Common myeloid progenitor, CD34-positive (primary cell): ENCODE data around the gene MAP4K4.
A peak's percentile ranks its signal among the peaks of the same experiment; 100 is the strongest.

Experiments used
- CTCF ChIA-PET: fragments of 350-600 bp; sonication (Branson Sonifier 250); formaldehyde crosslinking; loops from one replicate; lab custom pipeline; 2021; ENCODE audit warnings: antibody characterized with exemption; lab: Charles Lee
- POLR2A ChIA-PET: fragments of 350-600 bp; sonication (Branson Sonifier 250); formaldehyde crosslinking; loops from one replicate; lab custom pipeline; 2021; ENCODE audit warnings: antibody characterized with exemption; lab: Charles Lee
- DNase-seq, 3 donors: peaks; one replicate each; pipeline versions ENCODE4 v3.0.0 to v3.0.0-alpha.2; 2013
- H3K27ac ChIP-seq, 2 experiments: 1 replicate in 1 of 2; 2 replicates in 1 of 2; pipeline ENCODE4 v1.7.0; 2013; ENCODE audit warnings: inconsistent platforms in 2 of 2, low read length in 2 of 2, mild to moderate bottlenecking in 2 of 2, low read depth in 1 of 2, moderate library complexity in 1 of 2; ENCODE audit not compliant: severe bottlenecking in 2 of 2, insufficient read depth in 1 of 2, poor library complexity in 1 of 2
- H3K27me3 ChIP-seq, 5 experiments: replicated peaks in 2 of 5; 1 replicate in 3 of 5; 2 replicates in 2 of 5; pipeline versions ENCODE4 v1.6.1 to v1.7.0; 2013; ENCODE audit warnings: low read length in 4 of 5, mild to moderate bottlenecking in 2 of 5, moderate library complexity in 2 of 5, inconsistent platforms in 1 of 5; ENCODE audit not compliant: insufficient read depth in 5 of 5, control insufficient read depth in 4 of 5
- H3K36me3 ChIP-seq, 4 experiments: 1 replicate in 2 of 4; 2 replicates in 2 of 4; pipeline versions ENCODE4 v1.6.1 to v1.7.0; 2013; ENCODE audit warnings: low read length in 3 of 4, control low read depth in 1 of 4, mild to moderate bottlenecking in 1 of 4; ENCODE audit not compliant: control insufficient read depth in 4 of 4, insufficient read depth in 4 of 4
- H3K4me1 ChIP-seq, 4 experiments: 1 replicate in 3 of 4; 2 replicates in 1 of 4; pipeline versions ENCODE4 v1.6.1 to v1.7.1; 2013; ENCODE audit warnings: low read length in 3 of 4, mild to moderate bottlenecking in 3 of 4, control low read depth in 1 of 4, inconsistent platforms in 1 of 4, moderate library complexity in 1 of 4; ENCODE audit not compliant: control insufficient read depth in 4 of 4, insufficient read depth in 4 of 4; ENCODE audit errors: control extremely low read depth in 1 of 4
- H3K4me3 ChIP-seq, 7 experiments: 1 replicate in 4 of 7; 2 replicates in 3 of 7; pipeline versions ENCODE4 v1.5.1 to v1.7.0; 2013; ENCODE audit warnings: mild to moderate bottlenecking in 7 of 7, low read length in 6 of 7, moderate library complexity in 6 of 7, inconsistent platforms in 2 of 7, low read depth in 2 of 7, control low read depth in 1 of 7; ENCODE audit not compliant: insufficient read depth in 4 of 7, control insufficient read depth in 1 of 7; ENCODE audit errors: extremely low read depth in 1 of 7
- H3K9me3 ChIP-seq, 5 experiments: 1 replicate in 4 of 5; 2 replicates in 1 of 5; pipeline versions ENCODE4 v1.6.1 to v1.7.1; 2013; ENCODE audit warnings: low read length in 4 of 5, mild to moderate bottlenecking in 2 of 5, inconsistent platforms in 1 of 5, low read depth in 1 of 5, moderate library complexity in 1 of 5; ENCODE audit not compliant: control insufficient read depth in 4 of 5, insufficient read depth in 2 of 5; ENCODE audit errors: control extremely low read depth in 1 of 5
- WGBS: methylation state at CpG from one replicate; pipeline ENCODE4 v1.1.5; 2013; ENCODE audit not compliant: insufficient coverage; 5-methylcytosine and 5-hydroxymethylcytosine counted together

The MAP4K4 gene

GRCh38 chr2:101720732-101721131 lies 23.2 kb downstream of the MAP4K4 start:
- POLR2A ChIA-PET, result no interaction called here
- Histone ChIP-seq H3K36me3 (peaks cover 0 to 12% (median 0%) of the 10 kb centered on the region in 4 experiments), H3K27ac (no peak overlapping the region), H3K27me3 (no peaks in the 10 kb centered on the region), H3K9me3 (peaks cover 0 to 17% (median 0%) of the 10 kb centered on the region in 5 experiments), H3K4me3 (no peak overlapping the region), H3K4me1 (peaks cover 7 to 21% (median 14%) of the 10 kb centered on the region in 4 experiments)
- CTCF ChIA-PET, result interaction anchor here (0.6 to 2.3 kb wide), 2 partner anchors 15 to 419 kb away, joined by 3 to 5 read pairs; no protein-coding TSS in a partner anchor
- no peak for DNase-seq
- no CpG with 5 or more reads among the region's 1 CpG for WGBS

- ChIA-PET POLR2A (no interaction called here), CTCF (no interaction called here)
- WGBS, result 100% methylated on average over 3 of the region's 4 CpGs
- H3K27me3 ChIP-seq, result no peaks in the 10 kb centered on the region
- peaks cover 0 to 12% (median 0%) of the 10 kb centered on the region in 4 experiments for H3K36me3 ChIP-seq
- peaks cover 0 to 17% (median 0%) of the 10 kb centered on the region in 5 experiments for H3K9me3 ChIP-seq
- no peak overlapping the region for H3K27ac ChIP-seq
- DNase-seq, result no peak
- H3K4me1 ChIP-seq, result peaks cover 0 to 9% (median 7%) of the 10 kb centered on the region in 4 experiments
- no peak overlapping the region for H3K4me3 ChIP-seq
Measured at GRCh38 chr2:101722864-101723263, 25.4 kb downstream of the MAP4K4 start.

GRCh38 chr2:101723371-101724124 lies 26.0 kb downstream of the MAP4K4 start:
- WGBS, result 100% methylated on average over 4 of the region's 4 CpGs
- Histone ChIP-seq H3K9me3 (peaks cover 0 to 17% (median 0%) of the 10 kb centered on the region in 5 experiments), H3K4me3 (no peak overlapping the region), H3K27ac (no peak overlapping the region), H3K4me1 (peaks cover 0 to 8% (median 6%) of the 10 kb centered on the region in 4 experiments), H3K27me3 (no peaks in the 10 kb centered on the region), H3K36me3 (peaks cover 0 to 12% (median 0%) of the 10 kb centered on the region in 4 experiments)
- ChIA-PET CTCF (interaction anchor here (0.7 to 1.8 kb wide), 2 partner anchors 13 to 47 kb away, joined by 3 to 4 read pairs; no protein-coding TSS in a partner anchor), POLR2A (no interaction called here)
- no peak for DNase-seq

GRCh38 chr2:101724125-101724474 lies 26.6 kb downstream of the MAP4K4 start:
- DNase-seq, result no peak
- Histone ChIP-seq H3K4me3 (no peak overlapping the region), H3K36me3 (peaks cover 0 to 12% (median 0%) of the 10 kb centered on the region in 4 experiments), H3K27ac (no peak overlapping the region), H3K27me3 (no peaks in the 10 kb centered on the region), H3K4me1 (peaks cover 0 to 3% (median under 1%) of the 10 kb centered on the region in 4 experiments), H3K9me3 (peaks cover 0 to 17% (median 0%) of the 10 kb centered on the region in 5 experiments)
- ChIA-PET POLR2A (no interaction called here), CTCF (interaction anchor here (0.7 to 1.8 kb wide), 3 partner anchors 14 to 46 kb away, joined by 3 to 4 read pairs (median 3); no protein-coding TSS in a partner anchor)
- WGBS, result 100% methylated on average over 2 of the region's 3 CpGs

GRCh38 chr2:101725038-101725437 lies 27.5 kb downstream of the MAP4K4 start:
- ChIA-PET POLR2A (no interaction called here), CTCF (interaction anchor here (1.1 to 1.8 kb wide), 2 partner anchors 32 to 45 kb away, joined by 3 to 4 read pairs; no protein-coding TSS in a partner anchor)
- no peak for DNase-seq
- Histone ChIP-seq H3K36me3 (peaks cover 0 to 12% (median 0%) of the 10 kb centered on the region in 4 experiments), H3K4me3 (no peak overlapping the region), H3K27me3 (no peaks in the 10 kb centered on the region), H3K9me3 (peaks cover 0 to 16% (median 0%) of the 10 kb centered on the region in 5 experiments), H3K27ac (no peak overlapping the region), H3K4me1 (peaks cover 0 to 1% (median 0%) of the 10 kb centered on the region in 4 experiments)
- WGBS, result no CpG with 5 or more reads among the region's 3 CpGs

- DNase-seq, result peak in 2 of 3 donors; percentile 29 to 38
- Histone ChIP-seq H3K27ac (no peak overlapping the region), H3K4me1 (peaks cover 0 to 1% (median 0%) of the 10 kb centered on the region in 4 experiments), H3K27me3 (no peaks in the 10 kb centered on the region), H3K36me3 (peaks cover 0 to 12% (median 0%) of the 10 kb centered on the region in 4 experiments), H3K9me3 (peaks cover 0 to 15% (median 0%) of the 10 kb centered on the region in 5 experiments), H3K4me3 (no peak overlapping the region)
- no CpG with 5 or more reads among the region's 5 CpGs for WGBS
- CTCF ChIA-PET, result interaction anchor here (0.8 to 1.8 kb wide), 4 partner anchors 13 to 103 kb away, joined by 3 to 5 read pairs (median 4); no protein-coding TSS in a partner anchor
- POLR2A ChIA-PET, result no interaction called here
Measured at GRCh38 chr2:101725515-101726192, 28.1 kb downstream of the MAP4K4 start.
